Measurements from ENCODE around the gene COQ10A.
A peak's percentile ranks its signal among the peaks of the same experiment; 100 is the strongest.

The COQ10A gene

DNA sequence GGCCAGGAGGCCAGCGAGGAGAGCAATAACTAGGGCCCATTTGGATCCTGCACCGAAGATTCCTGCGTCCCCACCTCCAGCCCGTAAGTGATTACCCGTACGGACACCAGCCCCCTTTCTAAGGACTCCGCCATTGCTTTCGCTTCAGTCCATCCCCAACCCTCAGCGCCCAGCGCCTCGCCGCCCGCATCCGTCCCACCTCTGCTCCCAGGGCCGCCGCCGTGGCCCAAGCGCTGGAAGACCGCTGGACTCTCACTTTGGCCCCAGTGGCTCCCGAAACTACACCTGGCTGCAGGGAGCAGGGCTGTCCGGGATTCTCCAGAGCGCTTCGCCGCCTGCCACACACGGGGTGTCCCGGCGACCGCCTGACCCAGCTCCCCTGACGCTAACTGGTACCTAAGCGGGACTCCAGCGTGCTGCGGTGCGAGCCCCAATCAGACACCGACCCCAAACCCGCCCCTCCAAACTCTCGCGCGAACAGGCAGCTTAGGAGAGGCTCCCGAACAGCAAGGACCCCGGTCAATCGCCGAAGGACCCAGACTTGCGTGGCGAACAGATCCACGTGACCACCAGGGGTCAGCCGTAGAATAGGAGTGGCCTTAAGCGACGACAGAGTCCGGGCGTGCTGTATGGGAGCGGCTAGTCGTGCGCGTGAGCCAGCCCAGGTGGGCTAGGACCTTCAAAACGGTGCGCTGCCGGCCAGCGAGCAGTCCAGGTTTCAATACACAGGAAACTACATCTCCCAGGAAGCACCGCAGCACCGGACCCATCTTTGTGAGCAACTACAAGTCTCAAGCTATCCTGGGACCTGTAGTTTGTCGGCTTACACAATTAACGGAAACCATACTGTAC, 49.1 kb downstream of the COQ10A start, which contains the start of gene CNPY2:
TSS of gene CNPY2 (minus strand) at position 367 of the 852 bp plus-strand sequence. CDS start 771 bp downstream, outside the sequence.
- peak; percentile 99 for DNase-seq (ENCODE audit: low spot score)

DNA sequence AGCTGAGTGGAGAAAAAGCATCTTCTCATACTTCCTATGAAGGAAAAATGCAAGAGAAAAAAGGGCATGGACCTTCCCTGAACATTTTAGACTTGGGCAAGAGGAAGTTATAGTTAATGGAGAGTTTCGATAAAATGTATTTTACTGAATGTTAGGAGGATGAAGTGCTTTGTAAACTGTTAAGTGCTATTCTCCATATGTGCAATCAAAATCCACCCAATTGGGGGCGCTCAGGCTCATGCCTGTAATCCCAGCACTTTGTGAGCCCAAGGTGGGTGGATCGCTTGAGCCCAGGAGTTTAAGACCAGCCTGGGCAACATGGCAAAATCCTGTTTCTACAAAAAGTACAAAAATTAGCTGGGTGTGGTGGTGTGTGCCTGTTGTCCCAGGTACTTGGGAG, 50.9 kb downstream of the COQ10A start:
- no peak for DNase-seq (ENCODE audit: low spot score)
